ENCODE measurements around the gene CPE.

- TF ChIP-seq CTCF (IDR thresholded peaks at IDR 0.05) (no peak), POLR2AphosphoS5 (IDR thresholded peaks at IDR 0.05) (no peak)
These were observed 79.7 kb downstream of the CPE start for GRCh38 chr4:165458471-165458870.
